Right cardiac atrium (tissue), 5 donors: ENCODE results near the gene ABCB6. TPM values are rescaled to one million over a fixed set of nuclear protein-coding genes. Genes with fewer than 3 reads are reported as not detected.

Experiments
- ATAC-seq, 2 donors: fragments of 200-7000 bp; cut with Tn5 transposase; one replicate each; pipeline versions ENCODE4 v1.8.0 to v1.9.1; 2020; ENCODE audit warnings: moderate library complexity in 2 of 2, mild to moderate bottlenecking in 1 of 2
- DNase-seq, 3 donors: peaks; one replicate each; pipeline ENCODE4 v3.0.0-alpha.2; 2020
- H3K27ac ChIP-seq: one replicate; pipeline ENCODE4 v1.5.1; 2013; ENCODE audit warnings: mild to moderate bottlenecking, low read length, control low read depth, moderate library complexity
- H3K27me3 ChIP-seq: one replicate; pipeline ENCODE4 v1.6.1; 2013; ENCODE audit not compliant: control insufficient read depth, insufficient read depth
- H3K4me1 ChIP-seq: one replicate; pipeline ENCODE4 v1.6.1; 2013; ENCODE audit warnings: low read length; ENCODE audit not compliant: control insufficient read depth, insufficient read depth
- H3K4me3 ChIP-seq: one replicate; pipeline ENCODE4 v1.5.1; 2013; ENCODE audit warnings: low read length, control low read depth
- H3K9me3 ChIP-seq: one replicate; pipeline ENCODE4 v1.6.1; 2013; ENCODE audit warnings: low read length; ENCODE audit not compliant: control insufficient read depth
- WGBS: extraction: QIAGEN DNeasy Blood & Tissue Kit; methylation state at CpG from one replicate; pipeline ENCODE4 v1.1.7; 2013; 5-methylcytosine and 5-hydroxymethylcytosine counted together
- intact Hi-C, 4 donors: fragments of 100-400 bp; cut with DNase I; formaldehyde crosslinking; loops; one replicate each; pipeline versions ENCODE4 v1.11.0 to v1.14.0; 2022 to 2023
- polyA plus RNA-seq: library from polyadenylated mRNA; stranded (reverse); fragments of 200-250 nt; gene quantifications from one replicate; pipeline ENCODE4 v1.2.3, GENCODE V29; 2013
- total RNA-seq, 4 donors: library from RNA; stranded (reverse); fragmentation: NEBNext Ultra II Directional; extraction: Animal tissue kit (Norgen Biotek cat#: 25700); gene quantifications; one replicate each; pipeline ENCODE4 v1.2.1, GENCODE V29; 2021
- donor health status: healthy with polysubstance abuse.
- donor health status: DM: no; HTN: yes; CAD: no.
- donor health status: DM: no; HTN: no; CAD: no.
- donor health status: DM: no; HTN: yes; CAD: no; lungs with severe emphysema.
- donor health status: DM: yes; HTN: yes; CAD: no.

The ABCB6 gene
- total and polyA plus RNA-seq, 5 donors = 19.4 to 30.5 (median 23.4) TPM

DNA sequence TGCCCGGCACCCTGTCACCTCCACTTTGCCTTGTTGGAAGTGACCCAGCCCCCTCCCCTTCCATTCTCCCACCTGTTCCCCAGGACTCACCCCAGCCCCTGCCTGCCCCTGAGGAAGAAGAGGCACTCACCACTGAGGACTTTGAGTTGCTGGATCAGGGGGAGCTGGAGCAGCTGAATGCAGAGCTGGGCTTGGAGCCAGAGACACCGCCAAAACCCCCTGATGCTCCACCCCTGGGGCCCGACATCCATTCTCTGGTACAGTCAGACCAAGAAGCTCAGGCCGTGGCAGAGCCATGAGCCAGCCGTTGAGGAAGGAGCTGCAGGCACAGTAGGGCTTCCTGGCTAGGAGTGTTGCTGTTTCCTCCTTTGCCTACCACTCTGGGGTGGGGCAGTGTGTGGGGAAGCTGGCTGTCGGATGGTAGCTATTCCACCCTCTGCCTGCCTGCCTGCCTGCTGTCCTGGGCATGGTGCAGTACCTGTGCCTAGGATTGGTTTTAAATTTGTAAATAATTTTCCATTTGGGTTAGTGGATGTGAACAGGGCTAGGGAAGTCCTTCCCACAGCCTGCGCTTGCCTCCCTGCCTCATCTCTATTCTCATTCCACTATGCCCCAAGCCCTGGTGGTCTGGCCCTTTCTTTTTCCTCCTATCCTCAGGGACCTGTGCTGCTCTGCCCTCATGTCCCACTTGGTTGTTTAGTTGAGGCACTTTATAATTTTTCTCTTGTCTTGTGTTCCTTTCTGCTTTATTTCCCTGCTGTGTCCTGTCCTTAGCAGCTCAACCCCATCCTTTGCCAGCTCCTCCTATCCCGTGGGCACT, 36.2 kb downstream of the ABCB6 start:
- Histone ChIP-seq H3K27me3 (no peaks in the 10 kb centered on the region), H3K4me1 (peaks cover 2% of the 10 kb centered on the region), H3K9me3 (no peaks in the 10 kb centered on the region), H3K27ac (no peak overlapping the region), H3K4me3 (no peak overlapping the region)
- no peak for ATAC-seq
- peak in 2 of 3 donors; percentile 20 to 61 for DNase-seq
- intact Hi-C loops = no loop called here
- 61% methylated on average over 8 of the region's 8 CpGs for WGBS

DNA sequence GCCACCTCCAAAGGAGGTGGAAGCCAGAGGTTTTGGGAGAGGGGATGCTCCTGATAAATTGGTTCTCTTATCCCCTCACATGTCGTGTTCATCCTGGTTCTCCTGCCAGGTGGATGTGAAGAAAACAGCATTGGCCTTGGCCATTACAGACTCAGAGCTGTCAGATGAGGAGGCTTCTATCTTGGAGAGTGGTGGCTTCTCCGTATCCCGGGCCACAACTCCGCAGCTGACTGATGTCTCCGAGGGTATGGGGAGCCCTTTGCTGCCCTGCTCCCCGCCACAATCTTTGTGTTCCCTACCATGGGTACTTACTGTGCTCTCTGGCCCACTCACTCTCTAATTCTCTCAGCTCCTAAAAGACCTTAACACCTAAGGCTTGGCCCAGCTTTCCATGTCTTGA, 37.2 kb downstream of the ABCB6 start:
- 93% methylated on average over 6 of the region's 6 CpGs for WGBS
- peaks cover 2% of the 10 kb centered on the region for H3K4me1 ChIP-seq
- H3K27me3 ChIP-seq = no peaks in the 10 kb centered on the region
- no peak overlapping the region for H3K4me3 ChIP-seq
- ATAC-seq (no peak), DNase-seq (no peak)
- no peak overlapping the region for H3K27ac ChIP-seq
- no peaks in the 10 kb centered on the region for H3K9me3 ChIP-seq
- intact Hi-C loops = no loop called here

DNA sequence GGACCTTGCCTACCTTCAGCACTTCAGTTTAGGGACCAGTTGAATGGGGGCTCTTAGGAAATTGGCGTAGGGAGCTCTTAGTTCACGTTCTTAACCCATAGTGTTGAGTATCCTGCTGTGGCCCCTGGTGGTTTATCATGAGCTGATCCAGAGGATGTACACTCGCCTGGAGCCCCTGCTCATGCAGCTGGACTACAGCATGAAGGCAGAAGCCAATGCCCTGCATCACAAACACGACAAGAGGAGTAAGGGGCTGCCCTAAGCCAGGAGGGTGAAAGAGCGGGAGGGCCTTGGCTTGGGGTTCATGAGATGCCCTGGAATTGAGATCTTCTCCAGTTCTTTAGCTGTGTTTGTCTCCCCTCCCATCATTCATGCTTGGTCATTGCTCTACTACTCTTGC, 37.8 kb downstream of the ABCB6 start:
- intact Hi-C loops = no loop called here
- H3K27me3 ChIP-seq = no peaks in the 10 kb centered on the region
- ATAC-seq (no peak), DNase-seq (no peak)
- no peaks in the 10 kb centered on the region for H3K9me3 ChIP-seq
- peaks cover 2% of the 10 kb centered on the region for H3K4me1 ChIP-seq
- H3K4me3 ChIP-seq = no peak overlapping the region
- 90% methylated on average over 5 of the region's 5 CpGs for WGBS
- no peak overlapping the region for H3K27ac ChIP-seq

DNA sequence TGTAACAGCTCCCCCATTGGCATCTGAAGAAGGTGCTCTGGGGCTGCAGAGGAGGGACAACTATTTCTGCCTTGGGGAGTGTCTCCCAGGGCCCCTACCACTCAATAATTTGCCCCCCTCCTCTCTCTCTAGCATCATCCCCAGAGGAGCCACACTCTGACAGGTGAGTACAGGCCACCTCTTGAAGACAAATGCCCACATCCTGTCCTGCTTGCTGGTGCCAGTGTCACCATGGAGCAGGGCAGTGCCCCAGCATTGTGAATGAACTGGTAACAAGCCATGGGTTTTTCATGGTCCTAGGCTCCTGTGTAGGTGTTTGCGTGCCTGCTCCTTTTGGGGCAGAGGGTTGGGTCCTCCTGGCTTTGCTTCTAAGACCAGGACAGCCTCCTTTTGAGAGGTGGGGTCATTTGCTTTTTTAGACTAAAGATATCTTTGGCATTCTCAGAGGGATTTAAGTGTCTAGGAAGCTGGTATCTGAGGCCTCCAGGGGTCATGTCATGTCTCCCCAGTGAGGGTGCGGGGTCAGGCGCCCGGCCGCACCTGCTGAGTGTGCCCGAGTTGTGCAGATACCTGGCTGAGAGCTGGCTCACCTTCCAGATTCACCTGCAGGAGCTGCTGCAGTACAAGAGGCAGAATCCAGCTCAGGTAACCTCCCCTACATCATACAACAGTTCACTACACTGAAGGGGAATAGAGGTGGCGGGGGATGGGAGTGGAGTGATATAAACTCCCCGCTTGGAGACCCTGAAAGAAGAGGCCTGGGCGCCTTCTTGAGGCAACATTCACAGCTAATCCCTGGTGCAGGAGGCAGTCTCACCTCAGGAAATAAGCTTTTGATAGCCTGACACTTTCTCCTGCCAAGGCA, 38.9 kb downstream of the ABCB6 start:
- Histone ChIP-seq H3K27ac (no peak overlapping the region), H3K4me3 (no peak overlapping the region), H3K9me3 (no peaks in the 10 kb centered on the region), H3K4me1 (peaks cover 2% of the 10 kb centered on the region), H3K27me3 (no peaks in the 10 kb centered on the region)
- intact Hi-C loops = loop anchor here in 1 of 4 donors (5.0 kb wide), 1 partner anchor 32 kb away; no protein-coding TSS in a partner anchor
- peak in 1 of 3 donors; percentile 47 for DNase-seq
- 96% methylated on average over 9 of the region's 9 CpGs for WGBS
- ATAC-seq = no peak

DNA sequence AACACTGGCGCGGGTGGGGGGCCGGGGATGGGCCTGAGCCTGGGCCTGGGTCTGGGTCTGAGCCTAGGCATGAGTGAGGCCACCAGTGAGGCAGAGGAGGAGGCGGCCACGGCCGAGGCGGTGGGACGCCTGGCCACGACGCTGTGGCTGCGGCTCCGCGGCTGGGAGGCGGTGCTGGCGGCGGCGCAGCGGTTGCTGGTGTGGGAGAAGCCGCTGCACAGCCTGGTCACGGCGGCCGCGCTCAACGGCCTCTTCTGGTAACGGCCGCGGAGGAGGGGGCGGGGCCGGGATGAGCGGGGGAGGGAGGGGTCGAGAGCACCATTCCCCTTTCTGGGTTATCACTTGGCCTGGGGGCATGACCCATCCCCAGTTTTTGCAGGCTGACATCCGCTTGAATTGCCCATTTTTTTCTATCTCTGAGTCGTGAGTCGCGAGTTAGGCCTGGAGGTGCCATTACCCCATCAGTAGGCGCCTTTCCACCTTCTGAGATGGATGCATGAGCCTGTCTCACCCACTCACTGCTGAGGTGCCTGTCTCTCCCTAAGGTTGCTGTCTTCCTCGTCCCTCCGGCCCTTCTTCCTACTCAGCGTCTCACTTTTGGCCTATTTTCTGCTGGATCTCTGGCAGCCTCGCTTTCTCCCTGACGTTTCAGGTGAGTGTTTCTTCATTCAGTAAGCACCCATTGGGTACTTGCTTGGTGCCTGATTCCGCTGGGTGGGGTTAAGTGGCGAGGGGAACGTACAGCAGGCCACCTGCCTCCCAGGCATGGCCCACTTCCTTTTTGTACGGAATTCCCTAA, 40.2 kb downstream of the ABCB6 start:
- intact Hi-C loops = loop anchor here in 1 of 4 donors (5.0 kb wide), 1 partner anchor 34 kb away; no protein-coding TSS in a partner anchor
- Histone ChIP-seq H3K4me1 (peaks cover 2% of the 10 kb centered on the region), H3K27ac (peak overlapping the region; percentile 73), H3K4me3 (peak overlapping the region; percentile 72), H3K27me3 (no peaks in the 10 kb centered on the region), H3K9me3 (no peaks in the 10 kb centered on the region)
- 3% methylated on average over 45 of the region's 45 CpGs for WGBS
- peak; percentile 4 to 7 for ATAC-seq
- DNase-seq = peak; percentile 60 to 88 (median 85)

DNA sequence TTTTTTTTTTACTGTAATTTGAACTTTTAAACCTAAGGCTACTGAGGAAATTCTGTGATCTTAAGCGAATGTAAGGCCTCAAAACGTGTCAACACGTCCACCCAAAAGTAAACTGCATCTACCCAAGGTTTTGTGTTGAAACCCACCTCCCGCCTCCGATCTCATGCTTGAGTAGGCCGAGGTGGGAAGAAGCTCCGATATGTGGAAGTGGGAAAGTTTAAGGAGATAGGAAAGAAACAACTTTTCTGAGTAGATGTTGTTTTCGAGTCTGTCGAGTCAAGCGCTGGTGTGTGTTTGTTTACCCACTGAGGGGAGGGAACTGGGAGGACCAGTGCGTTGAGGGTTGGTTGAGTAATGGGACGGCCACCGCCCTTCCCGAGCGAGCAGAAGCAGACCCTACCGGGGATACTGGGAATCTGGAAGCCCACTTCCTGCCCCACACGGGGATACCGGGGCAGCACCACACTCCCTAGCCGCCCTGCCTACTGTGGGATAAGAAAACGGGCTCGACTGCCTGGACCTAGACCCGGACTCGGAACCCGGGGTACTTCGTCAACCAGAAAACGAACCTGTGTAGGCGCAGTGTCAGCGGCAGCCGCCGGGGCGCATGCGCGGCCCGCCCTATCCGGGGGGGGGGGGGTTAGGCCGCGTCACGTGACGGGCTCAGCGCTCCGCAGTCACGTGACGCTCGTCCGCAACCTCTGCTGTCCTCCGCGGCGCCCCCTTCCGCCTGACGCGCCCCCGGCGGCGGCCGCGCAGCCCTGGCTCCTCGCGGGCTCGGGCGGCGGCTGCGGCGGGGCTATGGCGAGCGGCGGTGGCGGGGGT, 41.0 kb downstream of the ABCB6 start, which contains the start of gene RETREG2:
Gene RETREG2, plus strand, starts transcription at position 724 of the 825 bp plus-strand sequence. Its CDS starts 78 bp downstream, at position 802.
- H3K4me1 ChIP-seq = peaks cover 2% of the 10 kb centered on the region
- peak within 1 kb of the TSS; percentile 100 for H3K27ac ChIP-seq
- intact Hi-C loops = loop anchor here in 1 of 4 donors (5.0 kb wide), 1 partner anchor 35 kb away; no protein-coding TSS in a partner anchor
- H3K9me3 ChIP-seq = no peaks in the 10 kb centered on the region
- WGBS = under 1% methylated on average over 67 of the region's 67 CpGs
- DNase-seq (peak; percentile 88 to 94 (median 94)), ATAC-seq (peak; percentile 85 to 90)
- H3K4me3 ChIP-seq = peak within 1 kb of the TSS; percentile 72
- H3K27me3 ChIP-seq = no peaks in the 10 kb centered on the region

DNA sequence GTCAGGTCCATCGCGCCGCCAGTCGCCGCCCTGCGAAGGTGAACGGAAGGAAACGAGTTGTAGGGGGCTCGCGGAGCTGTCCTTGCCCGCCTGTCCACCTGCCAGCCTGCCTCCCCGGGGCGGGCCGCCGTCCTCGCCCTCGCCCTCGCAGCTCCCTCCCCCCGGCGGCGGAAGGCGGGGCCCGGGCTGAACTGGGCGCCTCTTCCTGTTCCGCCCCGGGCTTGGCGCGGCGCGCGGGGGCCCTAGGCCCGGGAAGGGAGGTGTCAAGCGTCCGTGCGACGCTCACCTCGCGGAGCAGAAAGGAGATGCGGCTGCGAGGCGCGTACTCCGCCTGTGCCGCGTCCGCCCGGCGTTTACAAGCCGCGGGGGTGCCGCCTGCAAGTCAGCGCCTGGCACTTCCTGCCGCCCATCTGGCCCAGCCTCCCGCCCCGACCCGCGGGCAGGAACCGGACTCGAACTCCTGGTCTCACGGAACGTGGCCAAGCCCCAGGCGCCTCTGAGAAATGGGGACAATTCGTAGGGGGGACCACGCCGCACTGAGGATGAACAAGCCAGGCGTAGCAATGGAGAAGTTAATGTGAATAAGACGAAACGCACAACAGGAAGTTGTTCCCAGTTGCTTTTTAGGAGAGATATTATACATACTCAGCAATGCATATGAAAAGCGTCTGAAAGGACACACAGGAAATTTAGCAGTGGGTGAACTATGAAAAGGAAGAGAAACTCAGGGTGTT, 41.8 kb downstream of the ABCB6 start, which contains the start of gene CNPPD1:
Gene CNPPD1, minus strand, starts transcription at position 108 of the 734 bp plus-strand sequence. Its CDS starts 97 bp downstream, at position 11.
- intact Hi-C loops = loop anchor here in 1 of 4 donors (5.0 kb wide), 1 partner anchor 35 kb away; no protein-coding TSS in a partner anchor
- peak within 1 kb of the TSS; percentile 100 for H3K27ac ChIP-seq
- DNase-seq (peak; percentile 89 to 97 (median 96)), ATAC-seq (peak; percentile 93 to 94)
- H3K4me3 ChIP-seq = peak within 1 kb of the TSS; percentile 72
- H3K4me1 ChIP-seq = peaks cover 2% of the 10 kb centered on the region
- H3K27me3 ChIP-seq = no peaks in the 10 kb centered on the region
- H3K9me3 ChIP-seq = no peaks in the 10 kb centered on the region
- under 1% methylated on average over 69 of the region's 69 CpGs for WGBS

DNA sequence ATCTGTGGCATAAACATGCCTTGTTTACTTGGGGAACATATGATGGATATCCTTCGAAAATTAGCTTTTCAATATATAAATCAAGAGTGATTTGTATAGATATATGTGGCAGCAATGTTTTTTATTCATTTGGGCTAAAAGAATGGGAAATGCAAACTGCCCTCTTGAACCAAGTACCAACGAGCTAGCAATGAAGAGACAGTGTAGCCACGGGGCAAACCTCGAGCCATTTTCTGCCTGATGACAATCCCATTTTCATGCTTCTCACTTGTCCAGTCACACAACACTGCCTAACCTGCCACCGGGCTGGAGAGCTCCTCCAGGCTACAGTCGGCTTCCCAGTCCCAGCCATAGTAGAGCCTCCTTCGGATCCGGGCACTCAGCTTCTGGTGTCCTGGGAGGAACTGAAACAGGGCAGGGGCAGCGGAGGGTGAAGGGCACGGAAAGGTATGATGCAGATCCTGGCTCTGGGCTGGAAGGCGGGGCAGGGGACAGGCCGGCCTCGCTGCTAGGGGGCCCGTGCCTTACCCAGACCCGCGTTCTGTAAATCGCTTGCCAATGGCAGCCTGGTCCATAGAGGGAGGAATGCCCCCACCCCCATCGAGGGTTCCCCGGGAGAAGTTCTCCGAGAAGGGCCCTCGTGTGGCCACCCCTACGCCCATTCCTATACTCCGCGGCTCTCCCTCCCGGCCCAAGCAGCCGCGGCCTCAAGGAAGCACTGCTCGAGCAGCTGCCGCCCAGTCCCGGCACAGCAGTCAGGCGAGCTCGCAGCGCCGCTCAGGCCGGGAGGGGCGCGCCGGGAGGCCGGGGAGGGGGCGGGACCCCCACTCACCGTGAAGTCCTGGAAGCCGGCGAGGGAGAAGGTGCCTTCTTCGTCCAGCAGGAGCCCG, 42.6 kb downstream of the ABCB6 start:
- Histone ChIP-seq H3K4me3 (peak overlapping the region; percentile 72), H3K4me1 (peaks cover 5% of the 10 kb centered on the region), H3K27me3 (no peaks in the 10 kb centered on the region), H3K9me3 (no peaks in the 10 kb centered on the region), H3K27ac (peak overlapping the region; percentile 100)
- 3% methylated on average over 45 of the region's 45 CpGs for WGBS
- DNase-seq = peak in 2 of 3 donors; percentile 51 to 82
- intact Hi-C loops = loop anchor here in 1 of 4 donors (5.0 kb wide), 1 partner anchor 36 kb away; no protein-coding TSS in a partner anchor
- ATAC-seq = peak; percentile 25 to 51
